NCI-H446 (cell line): ENCODE measurements around the gene NKD1.

ENCODE experiments used
- DNase-seq, 2 experiments: peaks; one replicate each; lab custom pipeline; 2025; lab: John Stamatoyannopoulos, UW

The NKD1 gene

DNA sequence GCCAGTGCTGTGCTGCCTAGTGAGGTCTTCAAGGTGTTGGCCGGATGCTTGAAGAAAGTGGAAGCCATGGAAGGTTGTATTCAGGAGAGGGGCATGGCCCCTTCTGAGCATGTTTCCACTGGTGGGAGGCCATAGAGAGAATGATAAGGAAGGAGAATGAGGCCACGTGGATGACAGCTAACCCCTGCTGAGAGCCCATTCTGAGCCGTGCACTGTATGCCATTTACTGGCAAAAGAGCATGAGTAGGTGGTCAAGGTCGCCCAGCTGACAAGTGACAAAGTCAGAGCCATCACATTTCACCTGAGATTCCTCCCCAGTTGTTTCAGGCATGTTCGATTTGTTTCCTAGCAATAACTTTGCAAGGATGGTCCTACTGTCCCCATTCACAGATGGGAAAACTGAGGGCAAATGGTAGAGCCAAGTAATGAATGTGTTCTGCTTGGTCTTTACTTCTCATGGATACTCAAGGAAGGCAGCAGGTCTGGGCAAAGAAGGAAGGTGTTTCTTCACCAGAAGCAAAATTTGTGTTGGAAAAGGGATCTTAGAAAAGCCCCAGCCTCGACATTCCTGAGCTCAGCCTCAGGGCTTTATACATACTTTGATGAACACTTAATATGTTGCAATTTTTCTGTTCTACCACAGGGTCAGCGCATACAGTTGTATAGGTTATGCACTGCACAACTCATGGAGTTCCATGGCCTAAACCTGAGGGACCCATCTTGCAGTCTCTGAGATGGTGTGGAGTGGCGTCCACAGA is 10.5 kb upstream of the NKD1 start:
- DNase-seq: no peak

DNA sequence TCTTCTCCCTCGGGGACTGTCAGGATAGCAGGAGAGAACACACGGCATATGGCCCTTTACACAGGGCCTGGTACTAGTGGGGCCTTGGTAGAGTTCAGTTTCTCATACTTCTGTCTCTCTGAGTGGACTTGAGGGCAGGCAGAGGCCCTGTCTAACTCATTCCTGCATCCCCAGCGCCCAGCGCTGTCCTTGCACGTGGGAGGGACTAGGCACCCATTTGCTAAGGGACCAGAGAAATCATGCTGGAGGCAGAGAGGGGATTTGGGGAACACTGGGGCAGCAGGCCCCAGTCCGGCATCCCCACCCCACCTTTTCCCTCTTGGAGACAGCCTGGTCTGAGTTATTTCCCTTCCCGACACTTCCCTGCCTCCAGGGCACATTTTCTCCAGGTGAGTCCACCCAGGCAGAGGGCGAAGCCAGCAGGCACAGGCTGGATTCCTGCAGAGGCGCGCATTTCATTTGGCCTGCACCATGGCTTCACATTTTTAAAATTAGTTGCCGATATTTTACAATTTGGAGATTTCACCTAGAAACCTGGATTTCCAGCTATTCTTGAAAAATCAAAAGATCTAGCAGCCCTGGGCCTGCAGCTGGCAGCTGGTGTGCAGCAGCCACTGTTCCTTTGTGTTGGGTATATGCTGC is 9.7 kb upstream of the NKD1 start:
- DNase-seq: no peak

DNA sequence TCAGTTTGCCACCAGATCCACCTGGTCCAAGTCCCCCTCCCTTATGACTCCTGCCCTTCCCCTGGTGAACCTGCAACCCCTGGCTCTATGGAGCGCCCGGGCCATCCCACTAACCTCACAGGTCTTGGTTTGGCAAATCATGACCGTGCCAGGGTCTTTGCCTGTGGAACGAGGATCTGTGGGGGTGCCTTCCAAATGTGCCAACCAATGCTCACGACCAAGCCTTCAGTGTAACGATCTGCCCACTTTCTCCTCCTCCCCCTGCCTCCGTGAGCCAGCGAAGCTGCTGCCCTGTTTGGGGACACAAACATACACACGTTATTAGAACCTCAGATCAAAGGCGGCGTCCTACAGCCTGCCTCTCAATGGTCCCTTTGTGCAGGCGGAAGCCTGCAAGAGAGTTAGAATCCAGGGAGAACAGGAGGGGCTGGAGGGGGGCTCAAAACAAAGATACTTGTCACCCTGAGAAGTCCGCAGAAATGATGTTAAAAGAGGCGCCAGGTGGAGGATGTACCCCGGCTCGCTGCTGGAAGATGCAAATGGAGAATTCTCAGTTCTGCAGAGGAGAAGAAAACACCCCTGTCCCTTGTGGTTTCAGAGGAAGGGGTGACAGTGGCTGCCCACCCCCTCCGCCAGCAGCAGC is 9.0 kb upstream of the NKD1 start:
- DNase-seq: no peak

DNA sequence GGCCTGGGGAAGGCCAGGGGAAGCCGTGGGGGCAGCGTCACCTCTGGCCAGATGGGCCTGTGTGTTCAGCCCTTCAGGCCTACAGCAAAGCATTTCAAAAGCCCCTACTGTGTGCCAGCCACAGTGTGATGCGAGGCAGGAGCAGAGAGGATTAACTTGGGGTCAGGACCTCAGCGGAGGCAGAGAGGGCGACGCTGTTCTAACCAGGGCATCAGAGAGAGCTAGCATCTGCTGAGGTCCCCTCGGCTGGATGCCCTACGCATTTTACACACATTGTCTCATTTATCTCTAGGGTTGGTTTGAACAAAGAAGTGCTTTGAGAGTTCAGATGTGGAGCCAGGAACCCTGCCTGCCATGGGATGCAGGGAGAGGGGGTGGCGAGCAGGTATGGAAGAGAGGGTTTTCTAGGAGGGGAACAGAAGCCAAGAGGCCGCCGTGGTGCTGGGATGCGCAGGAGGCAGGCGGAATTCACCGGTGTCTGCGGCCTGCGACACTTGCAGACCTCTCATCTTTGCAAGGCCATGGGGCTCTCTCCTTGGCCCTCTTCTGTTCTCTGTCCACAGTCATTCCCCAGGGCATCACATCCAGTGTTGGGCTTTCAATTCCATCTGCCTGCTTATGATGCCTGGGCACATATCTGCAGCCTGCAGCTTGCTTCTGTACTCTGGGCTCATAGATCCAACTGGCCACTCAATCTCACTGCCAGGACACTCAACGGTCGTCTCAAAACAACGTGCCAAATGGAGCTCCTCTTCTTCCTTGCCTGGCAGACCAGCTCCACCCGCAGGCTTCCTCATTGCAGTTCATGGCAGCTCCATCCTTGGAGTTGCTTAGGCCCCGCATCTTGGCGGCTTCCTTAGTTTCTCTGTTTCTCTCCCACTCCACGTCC is 8.1 kb upstream of the NKD1 start:
- DNase-seq: no peak

DNA sequence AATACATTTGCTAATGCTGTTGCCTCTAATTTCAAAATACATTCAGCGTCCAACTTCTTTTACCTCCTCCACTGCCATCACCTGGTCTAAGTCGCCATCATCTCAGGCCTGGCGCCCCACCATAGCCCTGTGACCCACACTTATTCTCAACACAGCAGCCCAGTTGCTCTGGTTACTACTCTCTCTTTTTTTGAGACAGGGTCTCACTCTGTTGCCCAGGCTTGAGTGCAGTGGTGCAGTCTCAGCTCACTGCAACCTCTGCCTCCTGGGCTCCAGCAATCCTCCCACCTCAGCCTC is 7.5 kb upstream of the NKD1 start:
- DNase-seq: no peak

DNA sequence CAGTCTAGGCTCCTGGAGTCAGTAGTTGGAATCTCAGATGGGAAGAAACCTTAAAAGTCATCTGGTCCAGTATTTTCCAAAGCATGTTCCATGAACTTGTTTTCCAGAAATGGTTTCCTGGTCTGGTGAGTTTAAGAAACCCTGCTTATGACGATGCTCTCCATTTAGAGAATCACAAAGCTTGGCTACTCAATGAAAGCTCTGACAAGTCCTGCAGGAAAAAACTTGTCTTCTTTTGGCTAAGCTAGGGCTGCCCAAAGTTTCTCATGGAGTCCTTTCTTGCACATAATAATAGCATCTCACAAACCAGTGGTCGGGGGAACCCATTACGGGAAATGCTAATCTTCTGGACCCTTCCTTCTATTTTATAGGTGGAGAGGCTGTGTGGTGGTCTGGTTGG is 5.5 kb upstream of the NKD1 start:
- no peak for DNase-seq

DNA sequence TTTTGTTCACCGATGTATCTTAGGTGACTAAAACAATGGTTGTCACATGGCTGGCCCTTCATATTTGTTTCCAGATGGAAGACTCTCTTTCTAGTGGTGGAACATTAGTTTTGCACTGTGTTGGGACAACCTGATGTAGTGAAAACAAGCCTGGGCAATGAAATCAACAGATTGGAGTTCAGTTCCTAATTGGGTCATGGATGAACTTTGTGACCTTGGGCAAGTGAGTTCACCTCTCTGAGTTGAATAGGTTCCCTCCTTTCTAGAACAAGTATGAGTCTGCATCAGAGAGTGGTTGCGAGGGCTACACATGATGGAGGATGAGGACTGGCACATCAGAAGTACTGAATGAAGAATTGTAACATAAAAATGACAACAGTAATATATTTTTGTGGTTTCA is 2.1 kb upstream of the NKD1 start:
- DNase-seq: no peak

DNA sequence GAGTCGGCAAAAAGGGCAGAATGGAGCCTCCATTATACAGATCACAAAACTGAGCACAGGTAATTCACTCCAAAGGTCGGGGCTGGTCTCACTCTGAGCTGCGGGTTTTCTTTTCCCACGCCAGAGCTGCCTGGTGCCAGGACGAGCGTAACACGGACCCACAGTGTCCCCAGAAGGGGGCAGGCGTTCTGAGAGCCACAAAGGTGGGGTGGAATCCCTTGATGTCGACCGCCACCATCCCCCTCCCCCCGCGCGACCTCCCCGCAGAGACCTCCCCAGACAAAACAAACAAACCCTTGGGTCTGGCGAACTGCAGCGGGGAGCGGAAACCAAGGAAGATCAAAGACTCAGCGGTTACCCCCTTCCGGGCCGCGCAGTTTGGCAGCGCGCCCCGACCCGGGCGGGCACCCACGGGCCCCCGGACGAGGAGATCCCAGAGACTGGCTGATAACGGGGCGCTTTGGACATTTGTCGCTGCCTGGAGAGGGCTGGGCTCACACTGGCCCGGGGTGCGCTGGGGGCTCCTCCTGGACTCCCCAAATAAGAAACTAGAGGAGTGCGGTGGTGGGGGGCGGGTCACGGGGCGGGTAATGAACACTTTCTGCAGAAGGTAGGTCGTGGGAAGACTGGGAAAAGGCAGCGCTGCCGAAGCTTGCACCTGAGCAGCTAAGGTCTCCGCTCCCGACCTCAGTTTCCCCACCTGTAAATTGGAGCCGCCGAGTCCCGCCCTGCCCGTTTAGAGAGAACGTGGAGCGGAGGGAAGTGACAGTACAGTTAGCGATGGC is 664 bp upstream of the NKD1 start:
- no peak for DNase-seq

DNA sequence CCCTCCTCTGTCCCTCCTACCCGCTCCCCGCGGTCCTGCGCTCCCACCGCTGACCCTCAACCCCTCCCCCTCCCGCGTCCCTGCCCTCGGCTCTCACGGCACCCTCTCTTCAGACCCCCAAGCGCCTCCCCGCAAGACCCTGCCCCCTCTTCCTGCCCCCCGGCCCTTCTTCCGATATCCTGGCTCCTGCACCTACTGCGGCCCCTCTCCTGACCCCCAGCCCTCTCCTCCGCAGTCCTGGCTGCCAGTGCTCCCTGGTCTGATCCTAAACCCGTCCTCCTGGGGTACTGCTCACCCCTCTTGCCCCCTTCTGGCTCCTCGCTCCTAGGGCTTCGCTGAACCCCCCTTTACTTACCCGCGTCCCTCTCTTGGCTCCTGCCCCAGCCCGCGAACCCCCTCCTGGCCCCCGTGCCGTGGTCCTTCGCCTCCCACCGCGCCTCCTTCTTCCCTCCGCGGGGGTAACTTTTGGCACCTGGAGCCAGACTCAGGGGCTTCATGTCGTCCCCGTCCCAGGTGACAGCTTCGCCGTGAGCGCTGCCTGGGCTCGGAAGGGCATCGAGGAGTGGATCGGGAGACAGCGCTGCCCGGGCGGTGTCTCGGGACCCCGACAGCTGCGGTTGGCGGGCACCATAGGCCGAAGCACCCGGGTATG is 839 bp downstream of the NKD1 start:
- DNase-seq: no peak

DNA sequence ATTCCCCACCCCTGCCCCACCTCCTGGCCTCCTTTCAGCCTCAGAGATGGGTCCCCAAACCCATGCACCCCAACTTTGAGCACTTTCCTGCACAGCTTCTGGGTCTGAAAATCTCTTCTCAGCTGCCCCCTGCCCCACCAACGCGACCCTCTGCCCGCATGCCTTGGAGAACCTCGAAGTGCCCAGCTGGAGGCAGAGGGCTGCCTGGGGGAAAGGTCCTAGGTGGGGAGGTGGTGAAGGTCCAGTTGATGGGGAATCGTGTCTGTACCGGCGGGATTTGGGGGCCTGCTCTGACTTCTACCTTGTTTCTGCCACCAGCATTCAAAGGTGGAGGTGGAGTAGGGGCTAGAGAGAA is 1.3 kb downstream of the NKD1 start:
- no peak for DNase-seq

DNA sequence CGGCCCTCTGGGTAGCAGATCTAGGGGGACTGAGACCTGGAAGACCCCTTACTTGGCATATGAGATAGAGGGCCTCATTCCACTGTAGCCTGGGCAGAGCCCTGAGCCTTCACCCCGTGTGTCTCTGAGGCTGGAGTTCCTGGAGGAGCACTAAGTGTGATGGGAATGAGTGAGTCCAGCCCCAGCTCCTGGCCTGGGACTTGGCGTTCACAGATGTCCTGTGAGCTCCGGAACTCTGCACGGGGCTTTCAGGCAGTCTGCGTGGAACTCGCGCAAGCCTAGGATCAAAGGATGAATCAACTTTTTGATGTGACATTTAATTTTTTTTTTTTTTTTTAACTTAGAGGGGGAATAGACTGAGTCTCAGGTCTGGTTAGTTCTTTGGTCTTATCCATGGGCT is 1.8 kb downstream of the NKD1 start:
- no peak for DNase-seq

DNA sequence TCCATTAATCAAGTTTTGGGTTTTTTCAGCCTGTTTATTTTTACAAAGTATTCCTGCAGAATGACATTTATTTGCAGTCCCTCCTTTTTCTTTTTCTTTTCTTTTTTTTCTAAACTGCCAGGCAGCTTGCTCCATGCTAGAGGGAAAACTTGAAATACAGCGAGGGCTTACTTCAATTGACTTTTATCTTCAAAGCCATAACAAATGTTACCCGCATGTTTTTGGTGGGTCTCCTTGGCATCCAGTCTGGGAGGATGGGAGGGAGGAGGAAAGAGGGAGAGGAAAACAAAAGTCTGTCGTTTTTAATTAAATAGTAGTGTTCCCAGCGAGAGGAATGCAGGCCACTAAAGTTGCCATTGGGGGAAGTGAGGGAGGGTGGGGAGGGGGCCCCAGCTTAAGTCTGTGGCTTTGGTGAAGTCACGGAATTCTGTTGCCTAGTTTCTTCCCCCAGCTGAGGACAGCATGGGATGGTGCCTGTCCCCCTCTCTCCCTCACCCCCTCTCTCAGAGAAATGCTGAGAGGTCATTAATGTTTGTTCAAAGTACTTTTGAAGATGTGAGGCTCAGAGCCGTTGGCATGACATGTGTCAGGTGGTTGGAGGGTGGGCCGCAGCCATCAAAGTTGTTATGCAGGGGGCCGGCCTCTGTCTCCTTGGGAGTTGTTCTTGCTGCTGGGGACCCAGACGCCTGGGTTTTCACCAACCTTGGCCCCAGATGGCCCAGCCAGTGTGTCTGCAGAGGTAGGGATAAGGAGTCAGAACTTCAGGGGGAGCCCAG is 2.9 kb downstream of the NKD1 start:
- DNase-seq: no peak

DNA sequence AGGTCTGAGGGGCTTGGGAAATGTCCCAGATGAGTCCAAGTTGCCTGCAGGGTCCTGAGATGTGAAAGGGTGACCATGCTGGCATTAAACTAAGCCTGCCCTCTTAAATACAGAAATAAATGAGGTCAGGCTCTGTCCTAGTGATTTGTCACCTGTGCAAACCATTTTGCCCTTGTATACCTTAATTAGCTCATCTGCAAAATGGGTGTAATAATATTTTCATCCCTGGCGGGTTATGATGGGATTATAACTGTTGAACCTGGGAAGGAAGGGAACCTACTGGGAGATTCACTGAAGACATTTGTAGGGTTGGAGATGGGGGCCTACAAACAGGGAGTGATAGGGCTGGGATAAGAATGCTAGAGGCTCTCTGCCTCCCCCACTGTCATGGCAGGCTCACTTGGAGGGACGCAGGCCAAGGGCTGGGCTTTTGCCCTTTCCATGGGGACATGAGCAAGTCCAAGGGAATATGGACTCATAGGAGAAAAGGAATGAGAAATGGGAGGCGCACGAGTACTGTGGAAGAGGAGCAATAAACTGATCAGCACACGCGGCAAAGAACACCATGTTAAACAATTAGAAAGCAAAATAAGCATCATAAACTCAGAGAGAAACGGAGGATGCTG is 4.4 kb downstream of the NKD1 start:
- DNase-seq: no peak

DNA sequence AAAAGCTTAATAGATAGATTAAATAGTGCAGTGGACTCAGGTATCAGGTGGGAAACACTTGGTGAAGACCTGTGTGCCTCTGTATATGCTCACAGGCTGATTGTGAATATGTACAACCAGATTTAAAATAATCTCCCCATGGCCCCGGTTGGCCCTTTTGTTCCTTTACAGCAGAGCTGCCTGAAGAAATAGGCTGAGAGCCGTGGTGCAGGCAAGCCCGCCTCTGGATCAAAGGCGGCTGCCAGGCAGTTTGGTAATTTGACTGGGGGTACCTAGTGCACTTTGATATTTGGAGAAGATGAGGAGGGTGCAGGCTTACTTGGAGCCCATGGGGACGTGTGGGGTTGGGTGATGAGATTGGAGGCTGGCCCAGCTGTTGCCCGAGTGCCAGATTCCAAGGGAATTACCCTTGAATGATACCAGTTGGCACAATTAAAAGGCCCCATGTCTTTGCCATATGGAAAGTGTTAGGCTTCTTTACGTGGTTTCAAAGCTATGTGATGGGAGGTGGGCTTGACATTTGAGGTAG is 5.0 kb downstream of the NKD1 start:
- DNase-seq: peak in 1 of 2 experiments; percentile 42

DNA sequence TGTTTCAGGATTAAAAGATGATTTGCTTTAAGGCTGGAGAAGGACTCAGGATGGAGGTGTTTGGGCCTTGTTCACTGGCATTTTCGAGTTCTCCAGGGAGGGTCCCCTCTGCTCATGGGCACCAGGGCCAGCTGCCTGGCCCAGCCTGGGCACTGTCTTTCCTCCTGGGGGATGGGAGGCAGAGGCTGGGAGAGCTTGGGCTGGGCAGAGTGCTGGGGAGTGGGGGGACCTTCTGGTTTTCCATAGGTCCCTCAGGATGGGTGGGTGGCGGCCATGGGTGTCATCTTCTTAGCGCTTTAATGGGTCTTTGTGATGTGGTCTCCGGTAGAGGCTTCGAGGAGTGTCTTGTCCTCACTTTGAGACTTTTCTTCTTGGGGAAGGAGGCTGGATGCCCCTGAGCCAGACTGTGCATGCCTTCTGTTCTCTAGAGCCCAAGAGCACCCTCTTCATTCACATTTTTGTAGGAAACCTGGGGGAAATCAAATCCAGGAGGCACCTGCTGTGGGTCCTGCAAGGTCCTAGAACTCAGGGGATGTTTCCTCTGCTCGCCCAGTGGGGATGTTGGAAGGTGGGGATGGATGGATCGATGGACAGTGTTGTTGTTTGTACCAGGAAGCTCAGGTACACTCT is 5.7 kb downstream of the NKD1 start:
- DNase-seq: no peak

DNA sequence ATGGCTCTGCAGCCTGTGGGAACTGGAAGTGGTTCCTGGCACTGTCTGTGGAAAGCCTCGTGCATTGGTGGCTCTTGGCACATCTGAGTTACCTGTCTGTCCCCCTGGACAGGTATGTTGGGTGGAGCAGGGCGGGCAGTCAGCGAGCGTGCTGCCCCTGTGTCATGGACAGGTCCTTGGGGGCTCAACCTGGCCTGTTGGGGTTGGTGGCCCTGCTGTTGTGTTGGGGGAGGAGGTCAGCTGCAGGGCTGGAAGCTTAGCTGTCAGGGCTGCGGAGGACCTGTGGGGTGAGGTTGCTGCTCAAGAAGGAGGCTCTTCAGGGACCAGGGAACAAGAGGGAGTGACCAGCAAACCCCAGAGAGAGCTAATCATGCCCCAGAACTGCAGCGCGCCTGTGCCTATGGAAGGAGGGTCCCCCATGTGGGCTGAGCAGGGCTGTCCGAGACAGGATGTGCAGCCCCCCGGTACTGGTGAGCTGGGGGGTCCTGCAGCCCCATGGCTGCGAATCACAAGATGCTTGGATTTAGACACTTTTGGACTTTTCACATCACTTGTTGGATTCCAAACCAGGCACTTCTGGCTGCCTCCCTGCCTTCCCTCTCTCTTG is 7.2 kb downstream of the NKD1 start:
- no peak for DNase-seq

DNA sequence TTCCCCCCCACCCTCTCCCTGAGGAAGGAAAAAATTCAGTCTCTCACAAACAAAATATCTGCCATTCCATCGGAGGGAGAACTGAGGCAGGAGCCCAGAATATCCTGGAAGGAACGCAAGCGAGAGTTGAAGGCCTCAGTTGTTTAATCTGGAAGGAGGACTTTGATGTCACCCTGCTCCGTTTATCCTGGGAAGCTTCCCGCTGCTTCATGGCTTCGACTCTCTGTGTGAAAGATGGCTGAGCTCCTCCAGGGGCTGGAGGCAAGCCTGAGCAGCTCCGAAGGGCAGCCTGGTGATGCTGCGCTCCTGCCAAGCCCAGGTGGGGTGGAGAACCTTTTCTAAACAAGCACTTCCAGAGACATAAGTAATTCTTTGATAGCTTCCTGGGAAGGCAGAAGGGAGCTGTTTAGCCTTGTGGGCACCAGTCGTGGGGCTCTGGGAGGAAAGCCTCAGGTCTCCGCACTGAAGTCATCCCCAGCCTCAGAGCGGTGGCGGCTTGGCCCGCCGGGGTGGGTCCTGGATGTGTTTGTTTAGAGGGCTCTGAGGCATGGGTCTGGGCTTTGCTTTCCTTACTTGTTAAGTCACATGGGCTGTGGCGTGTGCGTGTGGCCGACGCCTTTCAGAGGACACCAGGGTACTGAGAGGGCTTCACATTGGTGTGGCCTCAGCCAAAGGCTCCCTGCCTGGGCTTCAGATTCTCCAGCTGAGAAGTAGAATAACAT is 7.9 kb downstream of the NKD1 start:
- no peak for DNase-seq

DNA sequence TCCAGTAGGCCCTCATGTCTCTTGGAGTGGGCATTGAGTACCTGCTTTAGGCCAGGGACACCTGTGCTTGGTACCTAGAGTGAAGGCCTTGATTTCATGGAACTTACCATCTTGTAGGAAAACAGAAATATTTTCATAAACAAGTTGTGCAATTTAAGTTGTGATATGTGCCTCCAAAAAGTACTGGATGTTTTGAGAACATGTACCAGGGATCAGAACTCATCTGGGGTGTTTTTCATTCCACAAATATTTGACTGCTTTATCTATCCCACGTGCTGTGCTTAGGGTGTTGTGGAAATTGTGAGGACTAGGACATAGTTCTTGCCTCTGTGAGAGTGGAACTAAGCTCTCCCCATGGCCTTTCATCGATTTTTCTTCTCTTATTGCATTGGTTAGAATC is 8.8 kb downstream of the NKD1 start:
- DNase-seq: no peak
